ENCODE results near the gene CPN2. TPM values are rescaled to one million over a fixed set of nuclear protein-coding genes. Genes with fewer than 3 reads are reported as not detected.

The CPN2 gene
- total and polyA plus RNA-seq, 2 of the 8 experiments (the other 6 are each of a cell fraction or from before 2014, with no cell fraction given) = 0.03 TPM; not detected in 1

GRCh38 chr3:194322678-194323211 lies 28.4 kb downstream of the CPN2 start:
- Histone ChIP-seq H4K5ac (ENCODE audit: insufficient read length, low read depth, low read length) (no peak overlapping the region), H3K4me1 (replicated peaks in 1 of 4; ENCODE audit: control insufficient read depth in 3 of 4, insufficient read depth in 4 of 4, low read length in 3 of 4) (no peaks in the 10 kb centered on the region; a peak in 3 of 7 replicates), H3K56ac (replicated peaks; ENCODE audit: insufficient read length, low read depth, low read length) (no peak overlapping the region), H3K14ac (ENCODE audit: insufficient read length) (no peak overlapping the region), H3K27me3 (replicated peaks in 1 of 4; ENCODE audit: control insufficient read depth in 3 of 4, extremely low read depth in 1 of 4, insufficient read depth in 3 of 4, low read length in 3 of 4) (peaks cover 0 to 3% (median 0%) of the 10 kb centered on the region in 4 experiments; a peak in 1 of 7 replicates), H3K4me3 (ENCODE audit: extremely low read depth in 1 of 4, insufficient read depth in 2 of 4, low read depth in 3 of 4, low read length in 4 of 4) (no peak overlapping the region), H3K36me3 (ENCODE audit: control insufficient read depth in 2 of 4, insufficient read depth in 4 of 4, low read length in 3 of 4) (no peaks in the 10 kb centered on the region; a peak in 1 of 8 replicates), H3K4ac (replicated peaks; ENCODE audit: insufficient read length, low read depth, low read length) (peak overlapping the region; percentile 34), H3K79me2 (ENCODE audit: control insufficient read depth in 1 of 2, insufficient read depth in 2 of 2, low read length in 2 of 2) (no peaks in the 10 kb centered on the region), H2BK12ac (ENCODE audit: low read depth, low read length) (0 out of 2 replicates have a peak overlapping the region, but pooled peaks have one; percentile 11), H4K8ac (ENCODE audit: extremely low read depth, insufficient read depth, low read length) (no peak overlapping the region; the same call in 1 of the 2 replicates), H2BK120ac (replicated peaks; ENCODE audit: low read depth, low read length) (no peak overlapping the region), H2BK5ac (ENCODE audit: low read depth, low read length) (peak overlapping the region; percentile 49; the same call in 1 of the 2 replicates), H2BK15ac (ENCODE audit: low read length) (no peak overlapping the region), H3K27ac (ENCODE audit: low read depth, low read length) (no peak overlapping the region), H3K18ac (ENCODE audit: extremely low read depth, low read length) (no peak overlapping the region), H3K23me2 (ENCODE audit: low read depth, low read length) (peaks cover 26% of the 10 kb centered on the region; the same call in 1 of the 2 replicates), H3K23ac (ENCODE audit: insufficient read length) (no peak overlapping the region), H2AK5ac (ENCODE audit: low read depth, low read length) (no peak overlapping the region), H3K9me3 (ENCODE audit: insufficient read depth in 2 of 2, low read depth in 1 of 2, low read length in 1 of 2) (peaks cover 35 to 42% of the 10 kb centered on the region in 2 experiments), H4K20me1 (replicated peaks in 1 of 2; ENCODE audit: control insufficient read depth in 1 of 2, insufficient read depth in 2 of 2, low read length in 2 of 2) (peaks cover 0 to 22% of the 10 kb centered on the region in 2 experiments), H3K79me1 (ENCODE audit: low read depth, low read length) (peaks cover 14% of the 10 kb centered on the region), H2BK20ac (ENCODE audit: low read length) (peak overlapping the region; percentile 25; the same call in 1 of the 2 replicates), H3K9ac (replicated peaks in 1 of 4; ENCODE audit: extremely low read depth in 1 of 4, low read depth in 3 of 4, low read length in 3 of 4) (no peak overlapping the region), H2AFZ (ENCODE audit: low read length) (no peak overlapping the region), H4K91ac (replicated peaks; ENCODE audit: insufficient read length, low read length) (peak overlapping the region; percentile 77), H3K4me2 (ENCODE audit: insufficient read depth in 1 of 2, low read depth in 2 of 2, low read length in 2 of 2) (no peak overlapping the region)
- TF ChIP-seq NRF1 (IDR thresholded peaks at IDR 0.05; ENCODE audit: low read depth, low read length) = no peak
- no peak for TF ChIP-seq KDM1A (IDR thresholded peaks at IDR 0.05; ENCODE audit: borderline replicate concordance, low read length)
- no peak for TF ChIP-seq HDAC6 (IDR thresholded peaks at IDR 0.05; ENCODE audit: low read depth, low read length)
- TF ChIP-seq PHF8 (conservative IDR thresholded peaks at IDR 0.05; ENCODE audit: low read depth, low read length) = no peak
- peak; percentile 48; the same call in 1 of the 2 replicates for TF ChIP-seq BACH1 (IDR thresholded peaks at IDR 0.05; ENCODE audit: low read length)
- POLR2A ChIA-PET (ENCODE audit: partially characterized antibody) = interaction anchor here (0.8 kb wide), 1 partner anchor 73 kb away, joined by 3 read pairs; no protein-coding TSS in a partner anchor
- CTCF ChIA-PET (ENCODE audit: partially characterized antibody) = interaction anchor here (1.1 to 2.4 kb wide), 5 partner anchors 9 to 238 kb away, joined by 3 to 11 read pairs (median 4); no protein-coding TSS in a partner anchor
- DNase-seq (ENCODE audit: low read depth in 1 of 2, low spot score in 2 of 2) (no peak), FAIRE-seq (no peak)
- WGBS, 2 experiments (ENCODE audit: extremely low coverage in 1 of 2, insufficient coverage in 1 of 2, insufficient read length in 1 of 2, insufficient replicate concordance in 2 of 2, low coverage in 1 of 2, low lambda C conversion rate in 2 of 2, missing lambda C conversion rate in 1 of 2) = 89% methylated on average over 18 of the region's 18 CpGs; no CpG with 5 or more reads in 1 of the 2 experiments

All from H1 (cell line).